Stimulated activated naive CD8-positive, alpha-beta T cell treated with anti-CD3 and anti-CD28 coated beads, Interleukin-15, amount 100 ng/mL, for 72 hours (primary cell): ENCODE results near the gene LRRC41.
"Not testable (repeated sequence)": the region's sequence is repeated elsewhere in the genome, so short reads cannot be mapped to it uniquely, and the experiment has no call there.

ENCODE experiments used
- ATAC-seq: fragments of 150-1000 bp; cut with Tn5 transposase; 2 replicates; pipeline ENCODE4 v1.10.0; 2021; ENCODE audit warnings: mild to moderate bottlenecking, moderate library complexity
- DNase-seq, 2 donors: peaks; one replicate each; pipeline ENCODE4 v3.0.0; 2021 to 2022
- H3K27ac Mint-ChIP-seq, 2 donors: one replicate each; pipeline ENCODE4 v1.8.0; 2022; ENCODE audit warnings: mild to moderate bottlenecking in 2 of 2, mixed read lengths in 2 of 2, moderate library complexity in 2 of 2
- H3K27me3 Mint-ChIP-seq: one replicate; pipeline ENCODE4 v1.8.0; 2022; ENCODE audit warnings: mixed read lengths
- H3K4me1 Mint-ChIP-seq: one replicate; pipeline ENCODE4 v1.8.0; 2022; ENCODE audit warnings: mild to moderate bottlenecking, mixed read lengths
- H3K4me3 Mint-ChIP-seq, 2 donors: one replicate each; pipeline ENCODE4 v1.8.0; 2022; ENCODE audit warnings: mild to moderate bottlenecking in 2 of 2, mixed read lengths in 2 of 2, moderate library complexity in 1 of 2
- H3K9me3 Mint-ChIP-seq, 2 donors: one replicate each; pipeline ENCODE4 v1.8.0; 2022; ENCODE audit warnings: mixed read lengths in 2 of 2

The LRRC41 gene

DNA sequence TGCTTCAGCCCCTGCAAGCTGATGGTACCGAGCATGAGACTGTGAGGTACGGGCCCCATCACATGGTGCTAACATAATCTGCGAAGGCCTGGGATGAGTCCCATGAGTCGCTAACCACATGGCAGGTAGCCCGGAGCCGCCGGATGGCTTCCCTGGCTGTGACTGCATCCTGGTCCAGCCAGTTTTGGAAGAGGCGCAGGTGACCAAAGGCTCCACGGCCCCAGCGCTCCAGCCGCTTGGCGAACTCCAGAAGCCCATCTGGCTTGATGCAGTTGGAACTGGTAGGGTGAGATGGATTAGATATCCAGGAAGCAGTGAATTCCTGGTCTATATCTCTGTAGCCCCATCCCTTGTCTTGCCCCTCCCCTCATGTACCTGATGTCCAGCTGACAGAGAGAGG, 24.6 kb downstream of the LRRC41 start:
- Mint-ChIP-seq H3K27me3 (no peaks in the 10 kb centered on the region), H3K9me3 (no peaks in the 10 kb centered on the region), H3K27ac (no peak overlapping the region), H3K4me3 (no peak overlapping the region), H3K4me1 (no peaks in the 10 kb centered on the region)
- ATAC-seq (no peak), DNase-seq (no peak)

DNA sequence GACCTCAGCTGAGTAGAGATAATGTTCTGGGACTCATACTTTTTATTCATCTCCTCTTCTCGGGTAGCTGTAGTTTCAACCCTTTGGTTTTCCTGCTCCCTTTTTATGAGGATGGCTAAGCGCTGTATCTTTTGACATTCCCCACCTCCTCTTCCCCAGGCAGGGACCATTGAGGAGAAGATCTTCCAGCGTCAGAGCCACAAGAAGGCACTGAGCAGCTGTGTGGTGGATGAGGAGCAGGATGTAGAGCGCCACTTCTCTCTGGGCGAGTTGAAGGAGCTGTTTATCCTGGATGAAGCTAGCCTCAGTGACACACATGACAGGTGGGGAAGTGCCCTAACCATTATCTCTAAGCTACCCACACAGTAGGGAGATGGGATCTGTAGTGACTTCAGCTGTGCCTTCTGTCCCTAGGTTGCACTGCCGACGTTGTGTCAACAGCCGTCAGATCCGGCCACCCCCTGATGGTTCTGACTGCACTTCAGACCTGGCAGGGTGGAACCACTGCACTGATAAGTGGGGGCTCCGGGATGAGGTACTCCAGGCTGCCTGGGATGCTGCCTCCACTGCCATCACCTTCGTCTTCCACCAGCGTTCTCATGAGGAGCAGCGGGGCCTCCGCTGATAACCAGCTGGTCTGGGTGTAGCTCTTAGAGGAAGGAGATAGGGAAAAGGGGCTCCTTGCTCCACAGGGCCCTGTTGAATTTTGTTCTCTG, 25.6 kb downstream of the LRRC41 start:
- peak overlapping the region in 1 of 2 donors; percentile 59 for H3K27ac Mint-ChIP-seq
- ATAC-seq (no peak), DNase-seq (no peak)
- H3K4me3 Mint-ChIP-seq: no peak overlapping the region
- H3K9me3 Mint-ChIP-seq: no peaks in the 10 kb centered on the region
- H3K27me3 Mint-ChIP-seq: no peaks in the 10 kb centered on the region
- no peaks in the 10 kb centered on the region for H3K4me1 Mint-ChIP-seq

DNA sequence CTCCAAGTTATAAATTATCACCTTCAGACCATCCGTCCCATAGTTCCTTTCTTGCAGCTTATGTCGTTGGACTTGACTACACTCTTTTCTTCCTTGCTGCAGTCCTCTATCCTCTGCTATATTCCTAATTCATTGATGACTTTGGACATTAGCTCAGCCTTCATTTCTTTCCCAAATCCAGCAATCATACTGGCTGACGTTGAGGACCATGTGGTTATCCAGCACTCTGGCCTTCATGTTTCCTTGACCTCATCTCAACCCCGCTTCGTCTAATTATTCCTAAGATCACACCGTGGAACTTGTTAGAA, 28.4 kb downstream of the LRRC41 start:
- Mint-ChIP-seq H3K27me3 (no peaks in the 10 kb centered on the region), H3K27ac (peak overlapping the region in 1 of 2 donors; percentile 14), H3K4me1 (no peaks in the 10 kb centered on the region), H3K9me3 (no peaks in the 10 kb centered on the region), H3K4me3 (no peak overlapping the region)
- DNase-seq (no peak), ATAC-seq (no peak)

DNA sequence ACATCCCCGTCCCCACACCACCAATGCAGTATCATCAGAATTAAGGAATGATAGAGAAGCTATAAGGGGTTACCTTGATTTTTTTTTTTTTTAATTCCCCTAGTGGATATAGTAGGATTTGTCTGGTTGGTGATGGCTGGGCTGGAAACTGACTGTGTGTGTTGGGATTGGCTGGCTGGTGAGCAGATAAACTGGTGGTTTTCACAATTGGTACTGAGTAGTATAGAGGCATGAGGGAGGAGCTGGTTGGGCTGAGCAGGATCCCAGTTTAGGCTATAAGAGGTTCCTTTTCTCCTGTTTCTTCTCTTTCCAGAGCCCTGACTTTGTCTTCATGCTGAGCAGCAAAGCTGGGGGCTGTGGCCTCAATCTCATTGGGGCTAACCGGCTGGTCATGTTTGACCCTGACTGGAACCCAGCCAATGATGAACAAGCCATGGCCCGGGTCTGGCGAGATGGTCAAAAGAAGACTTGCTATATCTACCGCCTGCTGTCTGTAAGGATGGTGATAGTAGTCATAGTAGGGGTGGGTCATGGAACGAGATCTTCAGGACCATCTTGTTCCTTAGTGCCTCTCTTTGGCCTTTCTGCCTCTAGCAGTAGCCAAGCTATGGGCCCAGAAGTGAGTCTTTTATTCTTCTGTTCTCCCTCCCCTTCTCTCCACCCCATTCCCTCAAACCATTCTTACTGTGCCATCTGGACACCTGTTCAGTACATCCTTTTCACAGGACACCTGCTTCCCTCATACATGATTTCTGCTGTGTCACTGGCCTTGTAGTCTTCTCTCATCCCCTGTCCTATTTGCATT, 29.0 kb downstream of the LRRC41 start:
- Mint-ChIP-seq H3K4me1 (no peaks in the 10 kb centered on the region), H3K4me3 (no peak overlapping the region), H3K27me3 (no peaks in the 10 kb centered on the region), H3K27ac (no peak overlapping the region), H3K9me3 (no peaks in the 10 kb centered on the region)
- ATAC-seq: peak; percentile 42
- no peak for DNase-seq

DNA sequence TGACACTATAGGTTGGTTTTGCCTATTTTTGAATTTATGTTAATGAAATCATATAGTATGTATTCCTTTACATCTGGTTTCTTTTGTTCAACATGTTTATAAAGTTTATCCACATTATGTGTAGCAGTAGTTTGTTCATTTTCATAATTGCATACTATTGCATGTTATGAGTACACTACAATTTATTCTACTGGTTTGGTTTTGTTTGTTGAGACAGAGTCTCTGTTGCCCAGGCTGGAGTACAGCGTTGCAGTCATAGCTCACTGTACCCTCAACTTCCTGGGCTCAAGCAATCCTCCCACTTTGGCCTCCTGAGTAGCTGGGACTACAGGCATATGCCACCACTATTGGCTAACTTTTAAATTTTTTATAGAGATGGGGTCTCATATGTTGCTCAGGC, 34.8 kb downstream of the LRRC41 start:
- ATAC-seq: no peak
- H3K27ac Mint-ChIP-seq: no peak overlapping the region
- no peaks in the 10 kb centered on the region for H3K27me3 Mint-ChIP-seq

DNA sequence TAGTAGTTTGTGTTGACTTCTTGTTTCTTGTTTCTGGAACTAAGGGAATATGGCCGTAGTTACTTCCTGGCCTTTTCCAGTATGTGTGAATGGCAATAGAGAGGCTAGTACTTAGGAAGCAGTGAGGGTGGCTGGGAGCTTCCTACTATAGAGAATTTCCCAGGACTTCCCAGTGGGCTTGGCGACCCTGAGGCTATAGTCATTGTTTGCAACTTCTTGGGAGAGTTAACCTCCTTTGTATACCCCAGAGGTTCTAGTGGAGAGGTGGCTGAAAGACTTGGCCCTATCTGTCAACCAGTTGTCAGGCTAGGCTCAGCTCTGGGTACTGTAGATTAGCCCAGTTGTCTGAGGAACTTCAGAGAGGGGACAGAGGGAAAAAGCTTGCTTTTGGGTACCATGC, 40.3 kb downstream of the LRRC41 start:
- DNase-seq (no peak), ATAC-seq (no peak)
- Mint-ChIP-seq H3K9me3 (no peaks in the 10 kb centered on the region), H3K27me3 (no peaks in the 10 kb centered on the region), H3K4me1 (no peaks in the 10 kb centered on the region), H3K27ac (no peak overlapping the region), H3K4me3 (no peak overlapping the region)

More for the DNA sequence above, 34.8 kb downstream of the LRRC41 start:
- Mint-ChIP-seq H3K4me3 (no peak overlapping the region), H3K9me3 (no peaks in the 10 kb centered on the region), H3K4me1 (no peaks in the 10 kb centered on the region)
- no peak for DNase-seq

DNA sequence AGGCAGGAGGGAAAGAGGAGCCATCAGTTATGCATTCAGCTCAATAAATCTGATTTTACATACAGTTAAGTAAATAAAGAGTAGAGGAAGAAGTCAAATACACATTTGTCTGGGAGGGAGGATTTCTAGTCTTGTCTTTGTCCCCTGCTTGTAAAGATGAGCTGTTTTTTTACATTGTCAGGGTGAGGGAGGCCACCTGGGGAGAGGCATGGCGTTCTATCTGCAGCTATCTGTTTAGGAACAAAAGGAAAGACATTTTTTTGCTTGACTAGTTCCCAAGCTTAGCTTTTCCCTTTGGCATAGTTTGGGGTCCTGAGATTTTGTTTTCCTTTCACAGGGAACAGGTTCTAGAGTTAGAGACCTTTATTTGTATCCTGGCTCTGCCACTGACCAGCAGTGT, 40.9 kb downstream of the LRRC41 start:
- Mint-ChIP-seq H3K27me3 (no peaks in the 10 kb centered on the region), H3K9me3 (no peaks in the 10 kb centered on the region), H3K4me3 (no peak overlapping the region), H3K4me1 (no peaks in the 10 kb centered on the region), H3K27ac (no peak overlapping the region)
- ATAC-seq (no peak), DNase-seq (no peak)

DNA sequence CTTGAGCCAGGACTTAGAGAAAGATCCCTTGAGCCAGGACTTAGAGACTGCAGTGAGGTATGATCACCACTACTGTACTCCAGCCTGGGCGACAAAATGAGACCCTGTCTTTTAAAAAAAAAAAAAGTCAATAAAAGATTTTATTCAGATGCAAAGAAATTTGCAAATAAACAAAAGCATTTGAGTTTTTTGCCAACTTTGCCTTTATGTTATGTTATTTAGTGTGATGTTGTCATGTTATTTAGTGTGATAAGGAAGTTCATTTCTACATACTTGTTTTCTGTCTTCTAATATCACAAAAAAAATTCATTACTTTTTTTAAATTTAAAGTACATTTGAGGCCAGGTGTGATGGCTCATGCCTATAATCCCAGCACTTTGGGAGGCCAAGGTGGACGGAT, 46.9 kb downstream of the LRRC41 start:
- no peaks in the 10 kb centered on the region for H3K27me3 Mint-ChIP-seq
- no peaks in the 10 kb centered on the region for H3K9me3 Mint-ChIP-seq
- H3K4me1 Mint-ChIP-seq: peaks cover 12% of the 10 kb centered on the region
- H3K4me3 Mint-ChIP-seq: no peak overlapping the region
- ATAC-seq (no peak), DNase-seq (no peak)
- no peak overlapping the region for H3K27ac Mint-ChIP-seq

DNA sequence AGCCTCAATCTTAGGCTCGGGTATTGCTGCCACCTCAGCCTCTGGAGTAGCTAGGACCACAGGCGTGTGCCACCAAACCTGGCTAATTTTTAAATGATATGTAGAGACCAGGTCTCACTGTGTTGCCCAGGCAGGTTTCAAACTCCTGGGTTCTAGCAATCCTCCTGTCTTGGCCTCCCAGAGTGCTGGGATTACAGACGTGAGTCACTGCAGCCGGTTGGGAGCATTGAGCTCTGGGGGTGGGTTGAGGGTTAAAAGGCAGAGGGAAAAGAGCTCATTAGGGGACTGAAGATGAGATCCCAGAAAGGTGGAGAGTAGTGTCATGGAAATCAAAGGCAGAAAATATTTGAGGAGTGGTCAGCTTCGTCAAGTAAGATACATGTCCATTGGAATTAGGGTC, 48.7 kb downstream of the LRRC41 start:
- Mint-ChIP-seq H3K27me3 (no peaks in the 10 kb centered on the region), H3K4me3 (no peak overlapping the region), H3K27ac (no peak overlapping the region), H3K9me3 (no peaks in the 10 kb centered on the region), H3K4me1 (peaks cover 15% of the 10 kb centered on the region)
- no peak for ATAC-seq
- no peak for DNase-seq

DNA sequence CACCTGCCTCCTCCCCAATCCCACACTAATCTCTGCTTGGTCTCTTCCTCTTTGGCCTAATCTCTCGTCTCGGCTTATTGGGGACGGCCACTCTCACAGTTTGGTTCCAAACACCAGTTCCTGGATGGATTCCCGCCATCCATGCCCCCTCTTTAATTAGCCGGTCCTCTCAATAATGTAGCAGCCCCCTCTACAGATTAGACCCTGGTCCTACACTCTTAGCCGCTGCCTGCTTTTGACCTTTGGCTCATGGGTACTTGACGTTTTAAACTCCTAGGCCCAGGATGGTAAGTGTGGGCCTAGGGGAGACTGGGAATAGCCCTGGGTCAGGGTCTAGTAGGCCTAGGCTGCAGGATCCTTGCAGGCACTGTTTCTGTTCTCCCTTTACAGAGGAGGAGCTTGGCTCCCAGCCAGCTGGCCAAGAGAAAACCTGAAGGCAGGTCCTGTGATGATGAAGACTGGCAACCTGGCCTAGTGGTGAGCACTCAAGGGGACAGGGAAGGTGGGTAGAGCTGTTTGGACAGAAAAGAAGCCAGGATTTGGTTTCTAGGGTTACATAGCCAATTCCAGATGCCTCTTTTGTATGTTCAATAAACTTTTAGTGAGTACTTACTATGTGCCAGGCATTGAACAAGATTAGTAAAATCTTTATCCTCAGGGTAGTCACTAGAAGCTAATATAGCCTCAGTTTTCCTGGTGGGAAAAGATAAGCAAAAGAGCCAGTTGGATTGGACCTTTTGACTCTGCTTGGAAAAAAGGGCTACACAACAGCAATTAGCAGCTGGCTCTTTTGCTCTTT, 55.1 kb downstream of the LRRC41 start:
- H3K27ac Mint-ChIP-seq: peak overlapping the region; percentile 95 to 98
- no peaks in the 10 kb centered on the region for H3K9me3 Mint-ChIP-seq
- peaks cover 44% of the 10 kb centered on the region for H3K4me1 Mint-ChIP-seq
- DNase-seq: peak; percentile 34 to 46
- no peak for ATAC-seq
- H3K4me3 Mint-ChIP-seq: peak overlapping the region; percentile 99 to 100
- no peaks in the 10 kb centered on the region for H3K27me3 Mint-ChIP-seq

DNA sequence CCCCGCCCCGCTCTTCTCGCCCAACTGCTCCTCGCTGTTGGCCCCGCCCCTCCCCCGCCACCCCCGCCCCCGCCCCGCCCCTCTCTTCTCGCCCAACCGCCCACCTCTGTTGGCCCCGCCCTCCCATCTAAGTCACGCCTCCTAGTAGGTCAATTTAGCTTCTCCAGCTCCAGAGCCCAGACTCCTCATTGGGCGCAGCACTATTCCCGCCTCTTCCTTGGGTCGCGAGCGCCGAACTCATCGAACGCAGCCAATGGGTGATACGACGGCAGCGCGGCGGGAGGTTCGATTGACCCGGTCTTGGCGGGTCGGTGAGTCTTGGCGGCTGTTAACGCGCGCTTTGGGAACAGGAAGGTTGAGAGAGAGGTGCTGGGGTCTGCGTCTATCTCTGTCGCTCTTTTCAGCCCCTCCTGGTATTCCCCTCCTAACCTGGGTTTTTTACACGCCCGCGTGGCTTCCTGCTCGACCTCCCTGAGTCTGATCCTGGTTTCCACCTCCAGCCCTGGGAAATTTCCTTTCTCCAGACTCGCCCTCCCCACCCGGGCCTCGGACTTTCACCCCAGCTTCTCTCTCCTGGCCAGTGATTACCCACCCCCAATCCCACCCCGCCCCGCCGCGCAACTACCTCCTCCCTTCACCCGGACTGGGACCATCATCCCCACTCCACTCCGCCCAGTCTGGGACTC, 55.8 kb downstream of the LRRC41 start, which contains the start of gene RAD54L:
RAD54L (plus strand) TSS at position 328 of the 686 bp plus-strand sequence. CDS start 643 bp downstream, outside the sequence.
- Mint-ChIP-seq H3K4me1 (peaks cover 42% of the 10 kb centered on the region), H3K27me3 (no peaks in the 10 kb centered on the region), H3K4me3 (peak within 1 kb of the TSS; percentile 99 to 100), H3K27ac (peak within 1 kb of the TSS; percentile 95 to 98), H3K9me3 (no peaks in the 10 kb centered on the region)
- ATAC-seq (peak; percentile 94), DNase-seq (peak; percentile 96 to 99)

DNA sequence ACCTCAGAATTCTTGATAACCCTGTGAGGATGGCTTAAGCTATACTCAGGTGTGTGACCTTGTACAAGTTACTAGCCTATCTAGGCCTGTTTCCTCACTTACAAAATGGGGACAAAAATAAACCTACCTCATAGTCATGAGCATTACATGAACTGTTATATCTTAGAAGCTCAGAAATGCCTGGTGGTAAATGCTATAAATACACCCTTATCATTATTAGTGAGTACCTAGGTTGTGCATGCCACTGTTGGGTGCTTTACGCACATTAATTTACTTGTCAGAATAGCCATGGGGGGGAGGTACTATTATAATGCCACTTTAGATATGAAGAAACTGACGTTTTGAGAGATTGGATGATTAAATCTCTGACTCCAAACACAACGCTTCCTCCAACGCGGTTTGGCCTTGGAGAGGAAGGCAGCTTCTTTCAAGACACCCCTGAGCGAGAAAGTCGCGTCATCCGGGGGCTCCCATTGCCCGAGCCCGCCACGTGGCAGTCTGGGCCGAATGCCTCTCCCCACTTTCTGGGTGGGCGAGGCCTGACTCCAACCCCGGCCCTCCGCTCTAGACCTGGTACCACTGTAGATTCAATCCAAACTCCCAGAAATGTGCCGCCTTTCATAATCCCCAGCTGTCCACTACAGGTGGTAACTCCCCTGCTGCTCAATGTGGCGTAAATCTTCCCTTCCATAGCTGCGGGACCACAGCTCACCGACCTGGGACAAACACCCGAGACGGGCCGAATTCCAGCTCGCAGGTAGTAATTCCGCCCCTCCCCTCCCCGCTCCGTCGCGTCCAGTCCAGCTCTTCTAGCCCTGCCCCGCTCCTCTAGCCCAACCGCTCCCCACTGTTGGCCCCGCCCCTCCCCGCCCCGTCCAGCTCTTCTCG, 56.6 kb downstream of the LRRC41 start:
- no peaks in the 10 kb centered on the region for H3K27me3 Mint-ChIP-seq
- ATAC-seq (peak; percentile 76), DNase-seq (peak in 1 of 2 donors; percentile 76)
- H3K9me3 Mint-ChIP-seq: no peaks in the 10 kb centered on the region
- peak overlapping the region; percentile 94 to 98 for H3K27ac Mint-ChIP-seq
- peaks cover 38% of the 10 kb centered on the region for H3K4me1 Mint-ChIP-seq
- H3K4me3 Mint-ChIP-seq: peak overlapping the region; percentile 84 to 100

DNA sequence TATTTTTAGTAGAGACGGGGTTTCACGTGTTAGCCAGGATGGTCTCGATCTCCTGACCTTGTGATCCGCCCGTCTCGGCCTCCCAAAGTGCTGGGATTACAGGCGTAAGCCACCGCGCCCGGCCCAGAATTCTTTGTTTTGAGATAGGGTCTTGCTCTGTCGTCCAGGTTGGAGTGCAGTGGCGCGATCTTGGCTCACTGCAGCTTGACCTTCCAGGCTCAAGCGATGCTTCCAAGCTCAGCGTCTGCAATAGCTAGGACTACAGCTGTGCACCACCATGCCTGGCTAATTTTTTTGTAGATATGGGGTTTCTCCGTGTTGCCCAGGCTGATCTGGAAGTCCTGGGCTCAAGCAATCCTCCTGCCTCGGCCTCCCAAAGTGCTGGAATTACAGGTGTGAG, 57.3 kb downstream of the LRRC41 start:
- ATAC-seq, H3K27me3 Mint-ChIP-seq, H3K9me3 Mint-ChIP-seq, H3K27ac Mint-ChIP-seq, DNase-seq: not testable (repeated sequence)
- peak overlapping the region; percentile 84 to 100 for H3K4me3 Mint-ChIP-seq
- H3K4me1 Mint-ChIP-seq: peaks cover 38% of the 10 kb centered on the region

DNA sequence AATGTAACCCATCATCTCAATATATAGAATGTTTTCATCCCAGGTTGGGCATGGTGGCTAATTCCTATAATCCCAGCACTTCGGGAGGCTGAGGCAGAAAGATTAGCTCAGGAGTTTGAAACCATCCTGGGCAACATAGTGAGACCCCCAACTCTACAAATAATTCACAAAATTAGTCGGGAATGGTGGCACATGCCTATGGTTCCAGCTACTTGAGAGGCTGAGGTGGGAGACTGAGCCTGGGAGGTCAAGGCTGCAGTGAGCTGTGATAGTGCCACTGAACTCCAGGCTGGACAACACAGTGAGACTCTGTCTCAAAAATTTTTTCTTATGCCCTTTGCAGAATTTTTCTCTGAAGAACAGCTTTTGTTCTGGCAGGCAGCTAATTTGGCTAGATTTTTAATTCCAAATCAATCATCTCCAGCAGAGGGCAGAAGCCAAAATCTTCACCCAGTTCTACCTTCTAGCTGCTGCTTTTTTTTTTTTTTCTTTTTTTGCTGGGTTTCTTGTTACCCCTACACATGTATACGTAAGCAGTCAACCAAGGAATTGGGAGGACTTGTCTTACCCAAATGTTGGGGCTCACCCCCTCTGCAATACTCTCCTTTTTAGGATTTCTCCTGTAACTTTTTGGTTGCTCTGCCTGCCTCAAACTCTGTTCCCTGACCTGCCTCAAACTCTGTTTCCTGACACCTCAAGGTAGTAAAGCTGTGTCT, 58.6 kb downstream of the LRRC41 start:
- H3K27ac Mint-ChIP-seq: no peak overlapping the region
- no peaks in the 10 kb centered on the region for H3K9me3 Mint-ChIP-seq
- peaks cover 36% of the 10 kb centered on the region for H3K4me1 Mint-ChIP-seq
- no peak overlapping the region for H3K4me3 Mint-ChIP-seq
- DNase-seq (peak in 1 of 2 donors; percentile 19), ATAC-seq (no peak)
- no peaks in the 10 kb centered on the region for H3K27me3 Mint-ChIP-seq
